Stimulated activated CD8-positive, alpha-beta memory T cell treated with anti-CD3 and anti-CD28 coated beads, Interleukin-4, amount 100 ng/mL, for 24 hours (primary cell): Measurements from ENCODE around the gene SERPING1.

Source experiments
- DNase-seq: peaks from one replicate; pipeline ENCODE4 v3.0.0-alpha.2; 2020; ENCODE audit warnings: low read depth

Gene SERPING1

DNA sequence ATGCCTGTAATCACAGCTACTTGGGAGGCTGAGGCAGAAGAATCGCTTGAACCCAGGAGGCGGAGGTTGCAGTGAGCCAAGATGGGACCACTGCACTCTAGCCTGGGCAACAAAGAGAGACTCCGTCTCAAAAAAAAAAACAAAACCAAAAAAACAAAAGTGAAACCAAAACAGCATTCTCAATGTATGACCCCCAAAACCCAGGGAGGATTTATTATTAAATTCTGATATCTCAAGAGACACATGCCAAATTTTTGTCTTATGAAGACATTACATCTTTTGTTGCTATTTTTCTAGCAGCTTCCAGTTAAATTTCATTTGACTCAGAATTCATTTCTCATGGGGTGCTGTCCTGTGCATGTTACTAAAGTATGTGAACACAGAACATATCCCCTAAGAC, 55.2 kb downstream of the SERPING1 start:
- DNase-seq = no peak

- no peak for DNase-seq
These were observed 55.7 kb downstream of the SERPING1 start for GRCh38 chr11:57653163-57653562.

DNA sequence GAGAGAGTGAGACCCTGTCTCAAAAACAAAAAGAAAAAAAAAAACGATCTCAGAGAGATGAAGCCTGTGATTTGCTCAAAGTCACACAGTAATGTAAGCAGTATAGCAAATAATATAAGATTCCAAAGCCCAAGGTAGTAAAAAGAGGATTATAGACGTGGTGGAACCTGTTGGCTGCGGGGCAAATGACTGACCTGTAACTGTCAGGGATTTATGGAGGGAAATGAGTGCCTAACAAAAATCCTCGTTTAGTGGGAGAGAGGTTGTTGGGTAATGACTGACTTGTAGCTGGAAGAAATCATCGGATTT, 59.4 kb downstream of the SERPING1 start:
- no peak for DNase-seq

- peak; percentile 99 for DNase-seq
These were observed 59.9 kb downstream of the SERPING1 start, which contains the start of gene CLP1 for GRCh38 chr11:57657194-57658022. Gene CLP1, plus strand, starts transcription at chr11:57657762. Its CDS starts 1,715 bp downstream, at chr11:57659477.

- no peak for DNase-seq
These were observed 60.5 kb downstream of the SERPING1 start for GRCh38 chr11:57658023-57658361.

DNA sequence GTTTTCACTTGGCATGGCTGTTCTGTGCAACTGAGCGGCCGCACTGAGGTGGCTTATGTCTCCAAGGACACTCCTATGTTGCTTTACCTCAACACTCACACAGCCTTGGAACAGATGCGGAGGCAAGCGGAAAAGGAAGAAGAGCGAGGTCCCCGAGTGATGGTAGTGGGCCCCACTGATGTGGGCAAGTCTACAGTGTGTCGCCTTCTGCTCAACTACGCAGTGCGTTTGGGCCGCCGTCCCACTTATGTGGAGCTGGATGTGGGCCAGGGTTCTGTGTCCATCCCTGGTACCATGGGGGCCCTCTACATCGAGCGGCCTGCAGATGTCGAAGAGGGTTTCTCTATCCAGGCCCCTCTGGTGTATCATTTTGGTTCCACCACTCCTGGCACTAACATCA, 62.2 kb downstream of the SERPING1 start:
- no peak for DNase-seq

DNA sequence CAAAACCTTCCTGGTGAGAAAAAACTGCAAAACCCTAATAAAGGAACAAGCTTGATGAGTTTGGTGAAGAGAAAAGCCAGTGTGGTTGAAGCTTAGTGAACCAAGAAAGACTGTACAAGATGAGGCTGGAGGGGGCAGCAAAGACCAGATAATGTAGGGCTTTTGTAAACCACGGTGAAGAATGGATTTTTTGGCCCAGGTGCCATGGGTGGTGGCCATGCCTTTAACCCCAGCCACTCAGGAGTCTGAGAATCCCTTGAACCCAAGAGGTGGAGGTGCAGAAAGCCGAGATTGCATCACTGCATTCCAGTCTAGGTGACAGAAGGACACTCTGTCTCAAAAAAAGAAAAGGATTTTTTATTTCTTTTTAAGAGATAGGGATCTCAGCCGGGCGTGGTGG, 65.4 kb downstream of the SERPING1 start:
- no peak for DNase-seq

GRCh38 chr11:57663975-57664374, 66.5 kb downstream of the SERPING1 start:
- no peak for DNase-seq
